SH-SY5Y (cell line): ENCODE measurements around the gene CAMK2G.

ENCODE experiments used
- GATA2 ChIP-seq: IDR thresholded peaks from 2 replicates; pipeline ENCODE4 v1.6.1; 2011; ENCODE audit warnings: mild to moderate bottlenecking, low read depth, low read length
- GATA3 ChIP-seq: IDR thresholded peaks from 2 replicates; pipeline ENCODE4 v1.6.1; 2011; ENCODE audit warnings: low read depth, mild to moderate bottlenecking, low read length, moderate library complexity

GRCh38 chr10:73779018-73779417 lies 95.3 kb downstream of the CAMK2G start:
- TF ChIP-seq GATA3 (no peak), GATA2 (no peak)
